ENCODE data around the gene CCL11.

The CCL11 gene

GRCh38 chr17:34257986-34258326 lies 27.6 kb upstream of the CCL11 start:
- no peak for DNase-seq

GRCh38 chr17:34259146-34259545 lies 26.4 kb upstream of the CCL11 start:
- DNase-seq = no peak

- DNase-seq = no peak
These were observed 24.7 kb upstream of the CCL11 start for GRCh38 chr17:34260861-34261260.

- DNase-seq = no peak
These were observed 23.8 kb upstream of the CCL11 start for GRCh38 chr17:34261568-34262337.

- no peak for DNase-seq
These were observed 19.8 kb upstream of the CCL11 start for GRCh38 chr17:34265711-34266110.

GRCh38 chr17:34269969-34270368 lies 15.6 kb upstream of the CCL11 start, which contains the start of gene CCL7:
TSS of gene CCL7 (plus strand) at chr17:34270221. CDS start at chr17:34270291, 70 bp downstream.
- no peak for DNase-seq

GRCh38 chr17:34275881-34276280 lies 9.7 kb upstream of the CCL11 start:
- DNase-seq = peak; percentile 58

- no peak for DNase-seq
These were observed 8.7 kb upstream of the CCL11 start for GRCh38 chr17:34276826-34277225.

GRCh38 chr17:34283571-34283970 lies 2.0 kb upstream of the CCL11 start:
- no peak for DNase-seq

- DNase-seq = no peak
These were observed 2.3 kb downstream of the CCL11 start for GRCh38 chr17:34287875-34288274.

- no peak for DNase-seq
These were observed 5.0 kb downstream of the CCL11 start for GRCh38 chr17:34290586-34290985.

- DNase-seq = no peak
These were observed 6.3 kb downstream of the CCL11 start for GRCh38 chr17:34291721-34292348.

- DNase-seq = no peak
These were observed 13.5 kb downstream of the CCL11 start for GRCh38 chr17:34299027-34299426.

GRCh38 chr17:34299956-34300577 lies 14.5 kb downstream of the CCL11 start:
- DNase-seq = no peak

- no peak for DNase-seq
These were observed 15.3 kb downstream of the CCL11 start for GRCh38 chr17:34300652-34301370.

- no peak for DNase-seq
These were observed 16.4 kb downstream of the CCL11 start for GRCh38 chr17:34301986-34302385.

GRCh38 chr17:34302636-34303035 lies 17.1 kb downstream of the CCL11 start:
- no peak for DNase-seq

GRCh38 chr17:34303606-34304005 lies 18.1 kb downstream of the CCL11 start:
- no peak for DNase-seq

GRCh38 chr17:34305061-34305460 lies 19.5 kb downstream of the CCL11 start:
- no peak for DNase-seq

GRCh38 chr17:34305606-34306005 lies 20.1 kb downstream of the CCL11 start:
- DNase-seq = no peak

- no peak for DNase-seq
These were observed 20.9 kb downstream of the CCL11 start for GRCh38 chr17:34306466-34306865.

GRCh38 chr17:34307110-34307509 lies 21.6 kb downstream of the CCL11 start:
- DNase-seq = no peak

GRCh38 chr17:34308371-34308770 lies 22.8 kb downstream of the CCL11 start:
- DNase-seq = no peak

GRCh38 chr17:34311291-34311690 lies 25.7 kb downstream of the CCL11 start:
- no peak for DNase-seq

All from DMS79 treated with DMSO at 0.1 percent for 48 hours (cell line).